Germinal center (tissue), 1 donor: ENCODE results near the gene CHKB.

Source experiments
- DNase-seq: peaks from one replicate; pipeline ENCODE4 v3.0.0; 2012; ENCODE audit warnings: mixed read lengths, low spot score

Gene CHKB

DNA sequence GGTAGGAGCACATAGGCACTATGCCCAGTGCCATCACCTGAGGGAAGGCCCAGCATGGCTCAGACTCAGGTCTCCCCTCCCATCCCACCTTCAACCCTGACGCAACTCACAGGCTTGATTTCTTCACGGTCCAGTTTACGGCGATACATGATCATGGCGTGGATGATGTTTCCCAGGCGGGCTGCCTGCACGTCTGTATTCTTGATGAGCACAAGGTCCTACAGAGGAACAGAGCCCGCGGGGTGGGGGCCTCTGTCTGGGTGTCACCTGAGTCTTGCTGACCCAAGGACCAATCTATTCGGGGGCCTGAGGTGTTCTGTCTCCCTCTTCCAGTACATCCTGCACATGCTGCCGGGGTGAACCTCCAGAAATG is 8.3 kb downstream of the CHKB start:
- no peak for DNase-seq

GRCh38 chr22:50573491-50574382 is 8.9 kb downstream of the CHKB start:
- no peak for DNase-seq

DNA sequence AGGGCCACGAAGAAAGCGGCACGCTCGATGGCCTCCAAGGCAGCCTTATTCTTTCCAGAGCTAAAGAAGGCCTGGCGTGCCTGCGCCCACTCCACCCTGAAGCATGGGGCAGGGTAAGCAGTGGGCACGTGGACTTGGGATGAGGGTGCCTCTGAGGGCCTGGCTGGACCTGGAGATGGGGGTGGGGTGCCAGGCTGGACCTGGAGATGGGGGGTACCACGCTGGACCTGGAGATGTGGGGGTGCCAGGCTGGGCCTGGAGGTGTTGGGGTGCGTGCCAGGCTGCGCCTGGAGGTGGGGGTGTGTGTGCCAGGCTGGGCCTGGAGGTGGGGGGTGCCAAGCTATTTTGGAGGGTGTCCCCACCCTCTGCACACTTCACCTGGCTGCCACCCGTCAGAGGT is 9.7 kb downstream of the CHKB start:
- DNase-seq: no peak

DNA sequence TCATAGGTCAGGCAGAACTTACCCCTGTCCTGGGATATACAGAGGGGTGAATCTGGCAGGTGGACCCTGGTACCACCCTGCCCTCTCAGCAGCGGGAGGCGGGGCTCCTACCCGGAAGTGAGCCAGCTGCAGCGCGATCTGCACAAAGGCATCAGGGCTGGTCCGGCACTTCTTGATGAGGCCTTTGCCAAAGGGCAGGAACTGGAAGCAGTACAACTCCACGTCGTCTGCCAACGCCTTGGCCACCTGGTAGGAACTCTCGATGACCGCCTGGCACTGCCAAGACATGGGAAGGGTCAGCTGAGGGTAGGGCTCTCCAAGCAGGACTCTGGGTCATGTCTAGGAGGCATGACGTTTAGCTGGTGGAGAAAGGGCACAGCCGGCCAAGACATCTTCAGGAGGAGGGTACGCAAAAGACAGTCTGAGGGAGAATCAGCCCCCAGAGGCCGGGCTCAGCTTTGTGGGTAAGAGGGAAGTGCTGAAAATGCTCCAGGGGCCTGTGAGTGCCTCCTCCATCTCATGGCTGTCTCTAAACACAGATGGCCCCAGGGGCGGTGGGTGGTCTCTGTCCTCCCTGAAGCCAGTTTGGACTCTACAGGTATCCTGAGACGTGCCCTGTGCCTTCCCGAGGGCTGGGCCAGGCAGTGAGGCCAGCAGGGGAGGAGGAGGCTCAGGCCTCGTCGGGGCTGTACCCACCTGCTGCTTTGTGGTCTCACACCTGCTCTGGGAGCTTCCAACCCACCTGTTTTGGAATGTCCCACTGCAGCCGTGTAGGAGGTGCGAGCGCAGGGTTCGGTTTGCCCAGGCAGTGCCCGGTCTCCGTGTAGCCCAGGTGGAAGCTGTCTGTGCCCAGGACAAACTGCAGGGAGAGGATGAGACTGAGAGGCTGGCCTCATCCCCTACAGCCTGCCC is 11.1 kb downstream of the CHKB start:
- no peak for DNase-seq

- DNase-seq: no peak
These were observed 11.8 kb downstream of the CHKB start for GRCh38 chr22:50570861-50571260.

GRCh38 chr22:50569896-50570535 is 12.6 kb downstream of the CHKB start:
- DNase-seq: no peak

DNA sequence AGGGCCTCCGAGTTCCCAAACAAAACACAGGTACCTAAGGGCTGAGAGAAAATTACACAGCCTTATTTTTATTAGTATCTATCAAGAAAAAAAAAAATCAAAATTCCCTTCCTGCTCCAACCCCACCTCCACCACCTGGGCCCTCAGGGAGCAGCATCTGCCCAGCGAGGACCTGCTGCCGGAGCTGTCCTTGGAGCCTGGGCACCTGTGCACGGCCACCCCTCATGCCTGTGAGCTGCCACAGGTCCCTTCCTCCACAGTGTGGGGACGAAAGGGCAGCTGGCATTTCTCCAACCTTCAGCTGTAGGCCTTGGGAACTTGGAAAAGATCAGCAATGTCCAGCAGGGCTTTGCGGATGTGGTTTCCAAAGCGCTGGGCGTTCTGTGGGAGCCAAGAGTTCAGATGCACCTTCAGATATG is 13.6 kb downstream of the CHKB start:
- no peak for DNase-seq

GRCh38 chr22:50568626-50569025 is 14.0 kb downstream of the CHKB start:
- DNase-seq: no peak

DNA sequence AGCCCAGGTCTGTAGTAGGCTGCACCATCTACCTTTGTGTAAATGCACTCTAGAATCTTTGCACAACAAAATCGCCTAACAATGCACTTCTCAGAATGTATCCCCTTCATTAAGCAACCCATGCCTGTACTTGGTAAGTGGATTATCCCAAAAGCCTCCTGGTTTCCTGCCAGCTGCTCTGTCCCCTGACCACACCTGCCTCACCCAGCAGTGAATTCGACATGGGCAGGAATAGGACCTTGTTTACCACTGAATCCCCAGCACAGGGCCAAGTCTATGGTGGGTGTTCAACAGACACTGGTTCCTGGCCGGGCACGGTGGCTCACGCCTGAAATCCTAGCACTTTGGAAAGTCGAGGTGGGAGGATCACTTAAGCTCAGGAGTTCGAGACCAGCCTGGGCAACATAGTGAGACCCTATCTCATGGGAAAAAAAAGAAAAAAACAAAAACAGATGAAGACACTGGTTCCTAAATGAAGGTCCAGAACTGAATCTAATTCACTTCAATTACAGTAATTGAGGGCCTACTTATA is 14.9 kb downstream of the CHKB start:
- DNase-seq: no peak

GRCh38 chr22:50564289-50564688 is 18.4 kb downstream of the CHKB start:
- no peak for DNase-seq

- DNase-seq: no peak
These were observed 19.1 kb downstream of the CHKB start for GRCh38 chr22:50563413-50564160.

DNA sequence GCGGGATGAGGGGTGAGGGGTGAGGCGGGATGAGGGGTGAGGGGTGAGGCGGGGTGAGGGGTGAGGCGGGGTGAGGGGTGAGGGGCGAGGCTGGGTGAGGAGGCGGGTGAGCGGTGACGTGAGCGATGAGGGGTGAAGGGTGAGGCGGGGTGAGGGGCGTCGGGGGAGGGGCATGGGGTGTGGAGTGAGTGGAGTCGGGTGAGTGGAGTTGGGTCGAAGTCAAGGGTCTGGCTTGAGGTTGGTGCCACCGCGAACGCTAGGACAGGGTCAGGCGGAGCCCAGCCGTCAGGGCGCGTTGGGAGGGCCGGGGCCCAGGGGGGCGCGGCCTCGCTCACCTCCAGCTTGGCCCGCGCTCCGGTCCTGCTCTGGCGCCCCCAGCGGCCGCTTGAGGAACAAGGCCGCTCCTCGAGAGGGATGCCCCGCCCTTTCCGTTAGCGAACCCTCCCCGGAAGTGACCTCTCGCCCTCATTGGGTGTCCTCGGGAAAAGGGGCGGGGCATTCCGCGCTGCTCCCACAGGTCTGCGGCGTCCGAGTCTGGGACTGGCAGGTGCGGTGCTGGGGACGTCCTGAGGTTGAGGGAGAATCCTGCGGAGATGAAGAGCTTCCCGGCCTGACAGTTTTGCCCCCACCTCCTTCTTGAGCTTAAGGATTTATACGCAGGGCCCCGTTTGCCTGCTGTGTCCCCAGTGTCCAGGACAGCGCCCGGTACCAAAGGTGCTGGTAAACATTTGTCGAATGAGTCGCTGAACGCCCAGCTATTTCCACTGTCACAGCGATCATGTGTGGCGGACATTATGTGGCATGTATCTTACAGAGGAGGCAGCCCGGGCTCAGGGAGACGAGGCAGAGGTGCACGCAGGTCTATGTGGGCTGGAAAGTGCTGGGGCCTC is 19.9 kb downstream of the CHKB start, which contains the start of gene SYCE3:
Gene SYCE3 (minus strand): TSS at position 397 of the 890 bp plus-strand sequence. CDS start 6,514 bp downstream, outside the sequence.
- DNase-seq: peak; percentile 93

- DNase-seq: no peak
These were observed 21.0 kb downstream of the CHKB start for GRCh38 chr22:50561401-50562358.

DNA sequence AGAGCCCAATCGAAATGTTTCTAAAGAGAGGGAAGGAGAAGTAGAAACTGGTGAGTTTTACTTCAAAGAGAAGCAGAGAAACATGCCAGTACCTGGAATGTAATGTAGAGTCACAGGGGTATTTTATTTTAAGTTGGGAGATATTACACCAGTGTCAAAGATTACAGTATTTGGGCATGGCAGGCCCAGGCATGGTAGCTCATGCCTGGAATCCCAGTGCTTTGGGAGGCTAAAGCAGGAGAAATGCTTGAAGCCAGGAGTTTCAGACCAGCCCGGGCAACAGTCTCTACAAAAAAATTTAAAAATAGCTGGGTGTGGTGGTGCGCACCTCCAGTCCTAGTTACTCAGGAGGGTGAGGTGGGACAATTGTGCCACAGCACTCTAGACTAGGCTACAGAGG is 22.6 kb downstream of the CHKB start:
- DNase-seq: no peak

- no peak for DNase-seq
These were observed 25.9 kb downstream of the CHKB start for GRCh38 chr22:50556703-50557102.

GRCh38 chr22:50553310-50553709 is 29.3 kb downstream of the CHKB start:
- DNase-seq: no peak

GRCh38 chr22:50551160-50551752 is 31.4 kb downstream of the CHKB start:
- DNase-seq: no peak

DNA sequence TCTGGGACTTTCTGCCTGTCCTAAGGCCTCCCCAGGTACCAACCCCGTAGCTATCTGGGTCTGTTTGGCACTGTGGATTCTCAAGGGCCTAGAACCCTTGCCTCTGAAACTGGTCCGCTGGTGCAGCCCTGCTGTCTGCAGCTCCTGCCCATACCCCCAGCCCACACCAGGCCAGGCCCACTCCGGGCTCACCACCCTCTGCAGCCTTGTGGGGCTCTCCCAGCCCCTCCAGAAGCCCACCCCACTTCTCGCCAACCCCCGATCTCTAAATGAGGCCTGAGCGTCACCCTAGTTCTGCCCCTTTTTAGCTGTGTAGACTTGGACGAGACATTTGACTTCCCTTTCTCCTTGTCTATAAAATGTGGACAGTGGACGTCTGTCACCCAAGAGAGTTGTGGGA is 32.3 kb downstream of the CHKB start:
- peak; percentile 2 for DNase-seq
